Measurements from ENCODE around the gene INS. TPM values are rescaled to one million over a fixed set of nuclear protein-coding genes. Genes with fewer than 3 reads are reported as not detected.

Gene INS
- total and polyA plus RNA-seq, 10 of the 15 experiments (the other 5 are each of a cell fraction or from before 2014, with no cell fraction given), result not detected

GRCh38 chr11:2172676-2173075 lies 11.7 kb upstream of the INS start:
- POLR2A ChIA-PET, result no interaction called here
- TF ChIP-seq TARDBP (IDR thresholded peaks at IDR 0.05; ENCODE audit: borderline replicate concordance) (no peak), CBX5 (IDR thresholded peaks at IDR 0.05; ENCODE audit: low read depth) (no peak), RFX5 (IDR thresholded peaks at IDR 0.05; ENCODE audit: low read depth, low read length) (no peak)
- no peak for DNase-seq (ENCODE audit: low read depth, low spot score)
- Histone ChIP-seq H3K4me1 (ENCODE audit: control insufficient read depth, insufficient read depth, low read length) (no peaks in the 10 kb centered on the region), H2AFZ (ENCODE audit: control insufficient read depth, low read depth, low read length) (no peak overlapping the region), H3K4me2 (ENCODE audit: control insufficient read depth, insufficient read depth) (no peak overlapping the region), H3K27me3 (replicated peaks in 1 of 2; ENCODE audit: control insufficient read depth in 2 of 2, insufficient read depth in 2 of 2, low read length in 1 of 2) (no peaks in the 10 kb centered on the region; a peak in 1 of 4 replicates), H3K27ac (ENCODE audit: control insufficient read depth, insufficient read depth) (no peak overlapping the region), H4K20me1 (ENCODE audit: control insufficient read depth, insufficient read depth) (no peaks in the 10 kb centered on the region), H3K36me3 (ENCODE audit: control insufficient read depth in 2 of 2, insufficient read depth in 2 of 2, low read length in 1 of 2) (no peaks in the 10 kb centered on the region), H3K9ac (ENCODE audit: control insufficient read depth, insufficient read depth, low read length) (no peak overlapping the region), H3K4me3 (no peak overlapping the region), H3K79me2 (ENCODE audit: control insufficient read depth, insufficient read depth, low read length) (no peaks in the 10 kb centered on the region), H3K9me3 (replicated peaks; ENCODE audit: control insufficient read depth, insufficient read depth, low read length) (no peaks in the 10 kb centered on the region)
- ATAC-seq, result no peak
- 48% methylated on average over 10 of the region's 12 CpGs for WGBS (ENCODE audit: insufficient coverage, insufficient replicate concordance, low lambda C conversion rate, missing lambda C conversion rate)
- intact Hi-C loops (cut with micrococcal nuclease; ENCODE audit: unreplicated experiment), result no loop called here
- in situ Hi-C loops (cut with MboI), result no loop called here
- RAD21 ChIA-PET (ENCODE audit: unreplicated experiment), result no interaction called here
- CTCF ChIA-PET, result no interaction called here
- SMC1A ChIA-PET (ENCODE audit: uncharacterized antibody, unreplicated experiment), result no interaction called here
- FAIRE-seq, result no peak
- no TSS peak for BruUV-seq (replicated peaks)

GRCh38 chr11:2171591-2172003 lies 10.6 kb upstream of the INS start, which contains the start of gene TH:
TSS of gene TH (minus strand) at chr11:2171815. CDS start at chr11:2171786, 29 bp downstream.
- no peak for ATAC-seq
- TF ChIP-seq MLLT1 (IDR thresholded peaks at IDR 0.05) (no peak), SMC3 (IDR thresholded peaks at IDR 0.05; ENCODE audit: borderline replicate concordance, low read length) (no peak), RBBP5 (conservative IDR thresholded peaks at IDR 0.05) (no peak), PAX5 (IDR thresholded peaks at IDR 0.05; ENCODE audit: borderline replicate concordance, low read depth, low read length) (no peak), NR2C1 (IDR thresholded peaks at IDR 0.05) (no peak), HDAC6 (IDR thresholded peaks at IDR 0.05; ENCODE audit: unreplicated experiment) (no peak), PML (IDR thresholded peaks at IDR 0.05; ENCODE audit: low read length) (no peak), ZNF217 (IDR thresholded peaks at IDR 0.05) (no peak), KAT2A (conservative IDR thresholded peaks at IDR 0.05; ENCODE audit: control insufficient read depth, low read depth, low read length) (no peak), RAD21 (IDR thresholded peaks at IDR 0.05; ENCODE audit: insufficient read depth, low read depth, low read length) (no peak), PKNOX1 (IDR thresholded peaks at IDR 0.05) (no peak), GABPA (IDR thresholded peaks at IDR 0.05; ENCODE audit: low read depth) (no peak)

More at GRCh38 chr11:2171591-2172003, 10.6 kb upstream of the INS start, which contains the start of gene TH:
- H3K9me3 ChIP-seq (replicated peaks; ENCODE audit: control insufficient read depth, insufficient read depth, low read length), result no peaks in the 10 kb centered on the region
- H3K79me2 ChIP-seq (ENCODE audit: control insufficient read depth, insufficient read depth, low read length), result no peaks in the 10 kb centered on the region
- no peaks in the 10 kb centered on the region for H3K4me1 ChIP-seq (ENCODE audit: control insufficient read depth, insufficient read depth, low read length)
- BruUV-seq (replicated peaks), result no TSS peak
- SMC1A ChIA-PET (ENCODE audit: uncharacterized antibody, unreplicated experiment), result no interaction called here
- no peak within 1 kb of the TSS for H3K4me3 ChIP-seq
- FAIRE-seq (no peak), DNase-seq (ENCODE audit: low read depth, low spot score) (no peak)
- H3K27ac ChIP-seq (ENCODE audit: control insufficient read depth, insufficient read depth), result no peak within 1 kb of the TSS
- WGBS (ENCODE audit: insufficient coverage, insufficient replicate concordance, low lambda C conversion rate, missing lambda C conversion rate), result 56% methylated on average over 13 of the region's 17 CpGs
- H3K4me2 ChIP-seq (ENCODE audit: control insufficient read depth, insufficient read depth), result no peak within 1 kb of the TSS
- in situ Hi-C loops (cut with MboI), result no loop called here
- H3K27me3 ChIP-seq (replicated peaks in 1 of 2; ENCODE audit: control insufficient read depth in 2 of 2, insufficient read depth in 2 of 2, low read length in 1 of 2), result no peaks in the 10 kb centered on the region; a peak in 1 of 4 replicates
- H3K36me3 ChIP-seq (ENCODE audit: control insufficient read depth in 2 of 2, insufficient read depth in 2 of 2, low read length in 1 of 2), result no peaks in the 10 kb centered on the region
- H3K9ac ChIP-seq (ENCODE audit: control insufficient read depth, insufficient read depth, low read length), result no peak within 1 kb of the TSS
- no peak within 1 kb of the TSS for H2AFZ ChIP-seq (ENCODE audit: control insufficient read depth, low read depth, low read length)
- no peaks in the 10 kb centered on the region for H4K20me1 ChIP-seq (ENCODE audit: control insufficient read depth, insufficient read depth)
- CTCF ChIA-PET, result no interaction called here
- intact Hi-C loops (cut with micrococcal nuclease; ENCODE audit: unreplicated experiment), result no loop called here
- RAD21 ChIA-PET (ENCODE audit: unreplicated experiment), result no interaction called here
- POLR2A ChIA-PET, result no interaction called here
